ENCODE data around the gene INHBC.

DNA sequence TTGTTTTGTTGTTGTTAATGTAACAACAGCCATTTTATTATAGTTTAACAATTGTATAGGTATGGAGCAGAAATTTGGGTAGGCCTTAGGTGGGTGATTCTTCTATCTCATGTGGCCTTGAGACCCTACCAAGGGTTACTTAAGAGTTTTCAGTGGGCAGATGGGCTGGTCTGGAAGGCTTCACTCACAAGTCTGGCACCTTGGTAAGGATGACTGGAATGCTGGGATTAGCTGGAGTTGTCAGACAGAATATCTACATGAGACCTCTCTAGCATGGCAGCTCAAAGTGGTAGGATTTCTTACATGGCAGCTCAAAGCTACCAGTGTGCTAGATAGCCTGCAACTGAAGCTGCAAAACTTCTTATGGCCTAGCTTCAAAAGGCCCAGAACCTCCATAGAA is 51.1 kb downstream of the INHBC start:
- TF ChIP-seq, protein P1, sequence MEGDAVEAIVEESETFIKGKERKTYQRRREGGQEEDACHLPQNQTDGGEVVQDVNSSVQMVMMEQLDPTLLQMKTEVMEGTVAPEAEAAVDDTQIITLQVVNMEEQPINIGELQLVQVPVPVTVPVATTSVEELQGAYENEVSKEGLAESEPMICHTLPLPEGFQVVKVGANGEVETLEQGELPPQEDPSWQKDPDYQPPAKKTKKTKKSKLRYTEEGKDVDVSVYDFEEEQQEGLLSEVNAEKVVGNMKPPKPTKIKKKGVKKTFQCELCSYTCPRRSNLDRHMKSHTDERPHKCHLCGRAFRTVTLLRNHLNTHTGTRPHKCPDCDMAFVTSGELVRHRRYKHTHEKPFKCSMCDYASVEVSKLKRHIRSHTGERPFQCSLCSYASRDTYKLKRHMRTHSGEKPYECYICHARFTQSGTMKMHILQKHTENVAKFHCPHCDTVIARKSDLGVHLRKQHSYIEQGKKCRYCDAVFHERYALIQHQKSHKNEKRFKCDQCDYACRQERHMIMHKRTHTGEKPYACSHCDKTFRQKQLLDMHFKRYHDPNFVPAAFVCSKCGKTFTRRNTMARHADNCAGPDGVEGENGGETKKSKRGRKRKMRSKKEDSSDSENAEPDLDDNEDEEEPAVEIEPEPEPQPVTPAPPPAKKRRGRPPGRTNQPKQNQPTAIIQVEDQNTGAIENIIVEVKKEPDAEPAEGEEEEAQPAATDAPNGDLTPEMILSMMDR (IDR thresholded peaks at IDR 0.05), result no peak
- no peak for TF ChIP-seq SIN3A (IDR thresholded peaks at IDR 0.05; ENCODE audit: borderline replicate concordance, insufficient read depth, low read depth, low read length)
